ENCODE results near the gene RNF10.

GRCh38 chr12:120571299-120571698 lies 37.1 kb downstream of the RNF10 start:
- TF ChIP-seq CTCF (IDR thresholded peaks at IDR 0.05), result no peak
- TF ChIP-seq POLR2A (IDR thresholded peaks at IDR 0.05), result no peak
